CD4-positive, alpha-beta T cell treated with Interleukin-17A for 1 hour (primary cell): ENCODE measurements around the gene RACGAP1.

ENCODE experiments used
- DNase-seq: peaks from one replicate; pipeline ENCODE4 v3.0.0-alpha.2; 2020

The RACGAP1 gene

DNA sequence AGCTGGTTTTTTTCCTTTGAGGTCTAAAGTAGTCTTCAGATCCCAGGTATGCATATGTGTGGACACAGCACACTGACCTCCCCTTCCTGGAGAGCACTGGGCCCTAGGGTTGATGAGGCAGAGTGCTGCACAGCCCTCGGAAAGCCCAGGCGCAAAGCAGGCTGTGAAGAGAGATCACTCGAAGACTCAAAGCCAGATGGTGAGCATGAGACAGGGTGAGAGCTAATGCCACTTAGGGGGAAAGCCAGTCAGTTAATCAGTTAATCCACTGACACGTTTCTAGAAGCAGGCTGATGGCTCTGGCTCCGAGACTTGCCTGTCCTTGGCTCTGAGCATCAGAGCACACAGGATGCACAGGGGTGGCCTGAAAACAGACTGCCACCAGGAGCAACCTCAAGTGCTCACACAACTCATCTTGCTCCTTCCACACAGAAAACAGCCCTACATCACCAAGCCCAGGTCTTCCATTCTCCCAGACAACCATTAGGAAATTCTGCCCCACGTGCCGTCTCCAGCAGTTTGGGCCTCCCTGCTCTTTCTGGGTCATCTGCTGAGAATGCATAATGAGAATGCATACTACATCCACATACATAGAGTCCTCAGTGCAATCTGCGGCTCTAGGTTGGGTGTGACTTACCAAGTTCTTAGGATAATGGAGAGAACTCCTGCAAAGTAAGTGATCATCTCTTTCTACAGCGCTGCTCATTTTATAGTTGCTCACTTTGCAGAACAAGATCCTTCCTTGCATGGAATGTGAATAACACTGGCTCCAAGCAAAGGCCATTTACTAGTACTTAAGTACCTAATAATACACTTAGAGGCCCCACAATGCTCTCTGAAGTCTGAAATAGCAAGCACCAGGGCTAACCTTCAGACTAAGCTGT lies 40.6 kb downstream of the RACGAP1 start:
- no peak for DNase-seq

DNA sequence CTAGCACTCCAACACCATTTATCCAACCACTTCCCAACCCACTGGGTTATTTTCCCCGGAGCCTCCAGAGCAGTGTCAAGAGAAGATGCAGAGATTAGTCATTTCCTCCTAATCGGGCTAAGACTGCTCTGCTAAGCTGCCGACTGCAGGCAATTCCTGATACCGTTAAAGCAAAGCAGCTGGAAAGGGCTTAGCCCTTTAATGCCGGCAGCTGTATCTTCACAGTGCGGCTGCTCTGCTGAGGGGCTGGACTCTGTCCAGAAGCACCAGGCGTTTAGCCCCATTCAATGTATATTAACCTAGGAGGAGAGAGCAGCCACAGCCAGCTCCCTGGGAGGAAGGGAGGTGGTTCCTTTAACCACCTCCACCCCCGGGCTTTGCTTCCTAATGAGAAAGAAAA lies 41.4 kb downstream of the RACGAP1 start:
- no peak for DNase-seq

DNA sequence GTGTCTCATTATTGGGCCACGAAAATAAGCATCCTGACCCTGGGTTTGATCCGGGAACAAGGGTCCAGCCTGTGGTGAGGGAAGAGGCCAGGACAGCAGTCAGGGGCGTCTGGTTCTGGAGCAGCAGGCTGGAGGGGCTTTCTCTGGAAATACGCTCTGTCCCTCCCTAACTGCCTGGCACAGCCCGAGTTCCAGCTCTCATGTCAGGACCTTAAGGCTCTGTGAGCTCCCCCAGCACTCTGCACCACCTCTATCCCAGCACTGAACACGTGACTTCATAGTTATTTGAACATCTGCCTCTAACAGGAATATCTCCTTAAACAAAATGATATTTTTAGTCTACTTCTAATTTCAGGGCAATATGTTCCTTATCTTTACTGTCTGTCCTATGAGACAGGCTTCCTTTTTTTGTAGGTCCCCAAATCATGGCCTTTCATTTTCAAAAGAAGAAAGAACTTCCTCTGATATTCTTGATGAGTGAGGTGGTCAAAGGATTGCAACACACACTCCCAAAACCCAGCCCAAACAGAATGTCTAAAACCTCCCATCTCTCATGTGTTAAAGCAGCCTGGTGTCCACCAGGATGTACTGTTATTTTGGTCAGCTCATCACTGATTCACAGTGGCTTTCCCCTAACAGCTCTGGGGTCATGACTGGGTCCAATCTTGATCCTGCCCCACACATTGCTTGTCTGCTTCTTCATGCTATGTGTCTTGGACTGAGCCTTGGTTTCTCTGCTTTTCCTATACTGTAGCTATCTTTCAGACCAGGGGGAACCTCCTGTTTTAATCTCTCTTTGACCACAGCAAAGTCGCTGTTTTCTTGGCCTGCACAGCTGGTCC lies 42.8 kb downstream of the RACGAP1 start:
- DNase-seq = no peak

DNA sequence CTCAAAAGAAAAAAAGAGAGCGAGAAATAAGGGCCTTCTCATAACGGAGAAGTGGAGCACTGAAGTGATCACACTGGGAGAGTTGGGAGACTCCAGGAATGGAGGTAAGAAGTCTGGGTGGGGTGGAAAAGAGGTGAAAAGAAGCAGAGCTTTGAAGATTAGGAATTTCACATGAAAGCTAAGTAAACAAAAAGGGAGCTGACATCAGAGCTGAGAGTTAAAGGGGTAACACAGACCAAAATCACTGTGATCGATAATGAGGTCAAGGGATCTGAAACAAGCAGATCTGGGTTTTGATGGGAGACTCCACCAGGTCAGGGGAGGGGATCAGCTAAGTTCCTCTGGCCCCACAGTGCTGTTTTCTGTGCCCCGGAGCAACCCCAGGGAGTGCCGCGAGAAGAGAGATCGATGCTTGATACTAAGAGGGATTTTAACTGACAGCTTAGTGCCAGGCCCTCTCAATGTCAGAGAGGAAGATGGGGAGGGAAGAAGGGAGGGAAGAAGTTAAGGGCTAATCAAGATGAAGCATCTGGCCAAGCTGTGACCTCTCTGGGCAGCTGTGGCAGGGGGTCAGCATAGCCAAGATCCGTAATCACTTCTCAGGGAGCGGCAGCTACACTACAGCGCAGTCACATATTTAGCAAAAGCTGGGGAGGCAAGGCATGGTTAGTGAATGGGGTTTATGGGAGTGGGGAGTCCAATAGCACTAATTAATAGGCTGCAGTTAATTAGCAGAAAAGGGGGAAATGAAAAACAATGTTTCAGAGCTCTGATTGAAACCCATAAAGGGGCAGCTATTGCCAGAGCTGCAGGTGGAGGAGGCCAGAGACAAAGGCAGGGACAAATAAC lies 44.6 kb downstream of the RACGAP1 start:
- no peak for DNase-seq

DNA sequence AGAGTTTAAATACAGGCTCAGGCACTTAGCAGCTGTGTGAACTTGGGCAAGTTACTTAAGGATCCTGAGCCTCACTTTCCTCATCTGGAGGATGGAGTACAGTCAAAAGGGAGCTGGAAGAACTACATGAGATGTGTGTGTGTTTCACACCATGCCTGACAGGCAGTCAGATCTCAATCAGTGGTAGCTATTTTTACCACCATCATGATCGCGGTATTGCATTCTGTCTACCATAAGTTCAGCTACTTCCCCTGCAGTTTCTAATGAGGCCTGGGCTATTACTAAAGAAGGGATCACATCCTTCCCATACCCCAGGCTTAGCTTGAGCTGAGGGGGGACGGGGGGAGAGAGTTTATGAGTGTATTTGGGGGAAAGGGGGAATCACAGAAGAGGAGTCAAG lies 45.5 kb downstream of the RACGAP1 start:
- DNase-seq = no peak

DNA sequence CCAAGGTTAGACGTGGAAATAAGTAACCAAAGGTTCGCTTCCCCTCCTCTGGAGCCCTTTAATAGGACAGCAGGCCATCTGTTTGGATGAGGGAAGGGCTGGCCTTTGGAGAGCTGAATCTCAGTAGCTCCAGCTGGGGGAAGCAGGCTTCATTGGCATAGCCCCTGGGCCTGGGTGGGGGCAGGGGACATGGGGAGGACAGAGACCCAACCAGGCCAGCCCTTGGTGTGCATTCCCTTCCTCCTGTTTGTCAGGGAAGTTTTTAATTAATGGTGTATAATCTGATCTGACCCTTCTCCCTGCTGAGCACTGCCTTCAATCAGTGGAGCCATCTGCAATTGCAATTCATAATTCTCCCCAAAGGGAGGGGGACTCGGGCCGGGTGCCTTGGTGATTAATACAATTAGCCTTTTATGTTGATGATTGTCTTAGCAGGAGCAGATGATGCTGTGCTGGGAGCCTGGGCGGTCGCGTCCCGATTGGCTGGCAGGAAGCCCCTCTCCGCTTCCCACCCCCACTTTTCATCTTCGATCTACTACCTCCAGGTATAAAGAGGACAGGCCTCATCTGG lies 46.2 kb downstream of the RACGAP1 start:
- DNase-seq = no peak

DNA sequence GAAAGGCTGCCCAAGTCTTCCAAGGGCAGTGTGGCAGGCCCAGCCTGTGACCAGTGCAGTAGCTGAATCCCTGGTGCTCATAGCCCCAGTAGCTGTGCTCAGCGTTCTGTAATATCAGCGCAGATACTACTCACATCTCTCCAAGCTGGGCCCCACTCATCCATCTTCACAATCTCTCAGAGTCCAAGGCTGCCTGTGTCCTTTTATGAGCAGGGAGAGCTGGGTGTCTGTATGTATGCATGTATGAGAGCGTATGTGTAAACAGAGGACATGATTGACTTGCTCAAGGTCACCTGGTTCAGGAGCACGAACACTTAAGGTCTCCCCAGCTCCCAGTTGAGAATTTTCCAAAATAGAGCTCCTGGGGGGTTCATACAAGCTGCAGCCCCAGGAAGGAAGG lies 47.2 kb downstream of the RACGAP1 start:
- no peak for DNase-seq

DNA sequence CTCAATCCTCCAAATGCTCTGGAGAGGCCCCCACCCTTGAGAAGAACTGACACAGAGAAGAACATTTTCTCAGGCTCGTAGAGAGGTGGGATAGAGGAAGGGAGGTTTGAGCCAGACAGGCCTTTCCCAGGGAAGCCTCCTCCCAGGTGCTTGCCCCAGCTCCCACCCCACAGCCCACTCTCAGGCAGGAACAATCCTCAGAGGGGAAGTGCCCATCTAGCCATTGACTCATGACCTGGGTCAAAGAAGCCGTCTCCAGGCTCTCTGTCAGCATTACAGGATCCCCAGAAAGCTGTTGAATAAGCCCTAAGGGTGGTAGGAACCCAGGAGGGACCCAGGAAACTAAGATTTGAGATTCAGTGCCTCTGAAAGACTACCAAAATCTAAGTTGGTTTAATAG lies 48.7 kb downstream of the RACGAP1 start:
- no peak for DNase-seq

DNA sequence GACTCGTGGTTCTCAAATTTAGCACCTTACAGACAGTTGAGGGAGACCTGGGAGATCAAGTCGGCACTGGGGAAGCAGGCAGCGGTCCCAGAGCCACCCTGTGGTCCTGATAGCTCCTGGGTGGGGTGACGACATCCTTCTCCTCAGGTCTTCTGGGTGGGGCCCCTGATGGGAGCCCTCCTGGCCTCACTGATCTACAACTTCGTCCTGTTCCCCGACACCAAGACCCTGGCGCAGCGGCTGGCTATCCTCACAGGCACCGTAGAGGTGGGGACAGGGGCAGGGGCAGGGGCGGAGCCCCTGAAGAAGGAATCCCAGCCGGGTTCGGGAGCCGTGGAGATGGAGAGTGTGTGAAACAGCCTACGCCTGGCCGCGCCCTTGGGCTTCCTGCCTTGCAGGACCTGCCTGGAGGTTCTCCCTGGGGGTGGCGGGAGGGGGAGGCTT lies 50.0 kb downstream of the RACGAP1 start:
- no peak for DNase-seq

DNA sequence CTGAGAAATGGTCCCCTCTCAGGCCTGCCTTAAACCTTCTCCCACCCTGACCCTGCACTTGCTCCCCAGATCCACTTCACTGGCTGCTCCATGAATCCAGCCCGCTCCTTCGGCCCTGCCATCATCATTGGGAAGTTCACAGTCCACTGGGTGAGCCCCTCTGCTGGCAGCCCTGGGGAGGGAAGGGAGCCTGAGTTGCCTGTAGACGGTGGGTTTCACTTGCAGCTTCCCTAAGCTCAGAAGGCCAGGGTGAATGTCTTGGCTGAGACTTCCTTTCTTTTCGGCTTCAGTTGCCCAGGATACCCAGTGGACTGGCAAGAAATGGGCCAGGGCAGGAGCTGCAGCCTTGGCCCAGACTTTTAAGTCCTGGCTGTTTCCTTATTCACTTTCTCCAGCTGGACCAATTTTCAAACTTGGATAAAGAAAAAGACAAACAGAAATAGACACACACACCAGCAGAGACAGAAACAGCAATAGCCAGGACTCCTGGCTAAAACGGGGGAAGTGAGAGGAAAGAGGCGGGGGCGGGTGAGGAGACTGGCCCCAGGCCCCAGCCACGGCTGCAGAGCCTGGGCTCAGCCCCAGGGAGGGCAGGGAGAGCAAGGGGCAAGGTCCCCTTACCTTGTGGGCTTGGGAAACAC lies 50.5 kb downstream of the RACGAP1 start:
- no peak for DNase-seq

DNA sequence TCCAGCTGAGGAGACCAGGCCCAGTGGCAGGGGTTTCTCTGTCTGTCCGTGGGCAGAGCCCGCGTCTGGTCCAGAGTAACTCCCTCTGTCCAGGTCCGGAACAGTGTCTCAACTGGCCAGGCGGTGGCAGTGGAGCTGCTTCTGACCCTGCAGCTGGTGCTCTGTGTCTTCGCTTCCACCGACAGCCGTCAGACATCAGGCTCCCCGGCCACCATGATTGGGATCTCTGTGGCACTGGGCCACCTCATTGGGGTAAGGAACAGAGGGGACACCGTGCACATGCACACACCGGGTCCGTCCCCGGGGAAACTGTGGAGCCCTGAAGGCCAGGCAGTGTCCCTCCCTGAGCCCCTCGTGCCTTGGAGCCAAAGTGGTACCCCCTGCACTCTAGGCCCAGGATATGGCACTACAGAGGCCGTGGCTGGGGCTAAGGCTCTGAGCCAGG lies 51.0 kb downstream of the RACGAP1 start:
- DNase-seq = no peak

DNA sequence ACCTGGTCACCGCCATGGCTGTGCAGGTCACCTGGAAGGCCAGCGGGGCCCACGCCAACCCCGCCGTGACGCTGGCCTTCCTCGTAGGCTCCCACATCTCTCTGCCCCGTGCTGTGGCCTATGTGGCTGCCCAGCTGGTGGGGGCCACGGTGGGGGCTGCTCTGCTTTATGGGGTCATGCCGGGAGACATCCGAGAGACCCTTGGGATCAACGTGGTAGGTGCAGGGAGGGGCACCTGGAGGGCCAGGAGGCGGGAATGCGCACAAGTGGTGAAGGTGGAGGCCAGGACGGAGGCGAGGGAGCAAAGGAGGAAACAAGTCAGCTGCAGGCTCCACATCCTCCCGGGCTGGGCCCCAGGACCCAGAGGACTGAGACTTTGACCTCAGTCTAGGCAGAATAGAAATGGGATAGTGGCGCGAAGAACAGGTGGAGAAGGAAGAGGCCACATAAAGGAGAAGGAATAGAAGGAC lies 51.9 kb downstream of the RACGAP1 start:
- no peak for DNase-seq

DNA sequence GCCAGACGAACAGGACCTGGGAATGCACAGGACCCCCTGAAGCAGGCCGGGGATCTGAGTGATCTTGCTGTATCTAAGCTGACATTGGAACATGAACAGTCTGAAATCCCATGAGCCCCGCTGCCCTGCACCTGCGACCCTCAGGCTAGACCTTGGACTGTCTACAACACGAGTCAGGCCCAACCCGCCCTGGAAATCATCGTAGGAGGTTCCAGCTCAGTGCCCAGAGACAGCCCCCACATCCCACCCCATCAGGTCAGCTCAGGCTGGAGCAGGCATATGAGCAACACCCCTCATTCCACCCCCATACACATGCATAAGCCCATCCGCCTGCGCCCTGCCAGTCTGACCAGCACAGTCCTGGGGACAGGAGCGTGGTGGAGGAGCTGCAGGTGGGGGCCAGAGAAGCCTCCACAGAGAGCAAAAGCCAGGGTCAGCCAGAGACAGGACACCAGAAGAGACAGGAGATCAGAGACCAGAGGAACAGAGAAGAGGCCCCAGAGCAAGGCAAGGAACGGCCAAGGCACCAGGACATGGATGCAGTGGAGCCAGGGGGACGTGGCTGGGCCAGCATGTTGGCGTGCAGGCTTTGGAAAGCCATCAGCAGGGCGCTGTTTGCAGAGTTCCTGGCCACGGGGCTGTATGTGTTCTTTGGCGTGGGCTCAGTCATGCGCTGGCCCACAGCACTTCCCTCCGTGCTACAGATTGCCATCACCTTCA lies 52.5 kb downstream of the RACGAP1 start, which contains the start of gene AQP6:
Gene AQP6, plus strand, starts transcription at position 307 of the 720 bp plus-strand sequence. Its CDS starts 227 bp downstream, at position 534.
- DNase-seq = no peak

DNA sequence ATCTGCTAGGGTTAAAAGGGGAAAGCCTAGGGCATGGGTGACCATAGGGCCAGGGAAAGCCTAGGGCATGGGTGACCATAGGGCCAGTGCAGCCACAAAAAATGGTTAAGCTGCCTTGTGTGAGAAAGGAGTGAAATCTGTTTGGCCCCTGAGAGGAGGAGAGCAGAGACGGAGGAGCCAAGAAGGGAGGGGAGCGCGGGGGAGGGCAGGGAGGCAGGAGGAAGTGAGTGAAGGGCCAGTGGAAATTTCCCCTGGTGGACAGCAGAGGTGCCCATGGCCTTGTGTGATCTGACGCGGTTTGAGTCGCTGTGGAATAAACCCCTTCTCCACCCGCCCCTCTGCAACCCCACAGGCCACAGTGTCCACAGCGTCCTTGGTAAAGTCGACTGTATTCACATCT lies 53.2 kb downstream of the RACGAP1 start:
- DNase-seq = no peak

DNA sequence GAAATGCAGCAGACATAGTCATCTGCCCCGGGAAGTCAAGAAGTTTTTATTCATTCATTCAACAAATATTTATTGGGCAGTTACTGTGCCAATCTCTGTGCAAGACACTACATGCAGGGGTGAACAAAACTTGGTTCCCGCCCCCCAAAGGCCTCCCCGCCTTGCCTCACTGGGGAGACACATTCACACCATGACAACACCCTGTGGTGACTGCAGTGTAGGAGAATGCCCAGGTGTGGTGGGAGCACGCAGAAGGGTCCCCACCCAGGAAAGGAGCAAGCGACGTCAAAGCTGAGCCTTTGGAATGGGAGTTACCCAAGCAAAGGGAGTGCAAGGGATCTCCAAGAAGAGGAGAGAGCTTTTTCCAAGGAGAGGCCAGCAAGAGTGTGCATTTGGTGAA lies 54.2 kb downstream of the RACGAP1 start:
- DNase-seq = no peak

DNA sequence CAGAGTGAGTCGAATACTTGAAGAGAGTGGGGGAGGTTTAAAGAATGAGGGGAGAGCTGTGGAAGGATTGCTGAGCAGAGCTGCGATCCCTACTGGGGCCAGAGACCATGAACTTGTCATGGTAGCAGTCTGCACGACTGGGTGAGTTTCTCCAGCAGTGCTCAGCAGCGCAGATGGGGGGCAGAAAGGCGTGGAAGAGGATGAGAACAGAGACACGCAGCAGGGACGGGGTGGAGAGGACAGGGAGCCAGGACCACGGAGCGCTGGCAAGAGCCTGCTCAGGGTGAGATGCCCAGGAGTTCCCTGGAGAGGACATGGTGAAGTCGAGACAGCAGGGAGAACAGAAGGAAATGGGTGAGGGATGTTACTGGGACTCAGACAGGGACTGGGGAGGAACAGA lies 54.6 kb downstream of the RACGAP1 start:
- no peak for DNase-seq

DNA sequence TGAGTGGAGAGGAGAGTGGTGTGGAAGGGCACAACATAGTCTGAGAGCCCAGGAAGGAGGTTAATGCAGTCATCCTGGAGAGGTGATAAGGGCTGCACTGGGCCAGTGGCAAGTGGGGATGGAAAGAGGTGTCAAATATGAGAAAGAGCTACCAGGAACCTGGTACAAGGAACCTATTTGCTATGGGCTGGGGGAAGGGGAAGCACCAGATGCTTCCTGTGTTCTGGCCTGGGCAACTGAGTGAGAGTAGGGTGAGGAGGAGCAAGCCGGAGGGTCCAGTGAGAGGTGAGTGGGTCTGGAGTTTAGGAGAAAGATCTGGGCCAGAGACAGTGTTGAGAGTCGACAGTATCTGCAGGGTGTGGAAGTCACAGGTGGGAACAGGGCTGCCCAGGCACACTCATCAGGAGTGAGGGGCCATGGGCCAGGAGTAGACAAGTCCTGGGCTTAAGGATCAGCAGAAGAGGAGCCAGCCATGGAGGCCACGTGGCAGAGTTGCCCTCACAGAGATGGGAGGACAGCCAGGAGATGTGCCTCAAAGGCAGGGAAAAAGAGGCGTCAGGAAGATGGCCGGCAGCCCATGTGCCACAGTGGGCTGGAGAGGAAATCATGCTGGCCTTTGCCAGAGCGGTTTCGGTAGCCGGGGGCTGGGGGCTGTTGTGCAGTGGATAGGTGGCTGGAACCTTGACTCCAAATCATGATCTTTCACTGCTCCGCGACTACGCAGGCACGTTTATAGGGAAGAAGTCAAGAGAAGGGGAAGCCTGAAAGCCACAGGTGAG lies 55.5 kb downstream of the RACGAP1 start:
- DNase-seq = no peak

DNA sequence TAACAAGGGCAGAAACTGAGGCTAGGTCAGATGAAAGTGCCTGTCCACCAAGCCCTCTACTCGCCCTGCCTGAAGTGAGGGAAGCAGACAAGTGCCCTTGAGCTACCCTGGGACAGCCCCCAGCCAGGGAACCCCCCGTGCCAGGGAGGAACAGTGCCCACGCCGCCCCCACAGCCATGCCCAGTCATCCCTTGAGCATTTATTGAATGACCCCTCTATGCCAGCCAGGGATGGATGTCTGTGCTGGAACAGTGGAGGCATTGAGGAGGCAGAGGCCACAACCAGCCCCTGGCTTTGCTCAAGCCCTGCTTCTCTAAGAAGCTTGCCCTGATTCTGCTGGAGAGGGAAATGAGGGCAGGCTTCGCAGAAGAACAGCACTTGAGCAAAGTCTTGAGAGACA lies 56.3 kb downstream of the RACGAP1 start:
- no peak for DNase-seq

DNA sequence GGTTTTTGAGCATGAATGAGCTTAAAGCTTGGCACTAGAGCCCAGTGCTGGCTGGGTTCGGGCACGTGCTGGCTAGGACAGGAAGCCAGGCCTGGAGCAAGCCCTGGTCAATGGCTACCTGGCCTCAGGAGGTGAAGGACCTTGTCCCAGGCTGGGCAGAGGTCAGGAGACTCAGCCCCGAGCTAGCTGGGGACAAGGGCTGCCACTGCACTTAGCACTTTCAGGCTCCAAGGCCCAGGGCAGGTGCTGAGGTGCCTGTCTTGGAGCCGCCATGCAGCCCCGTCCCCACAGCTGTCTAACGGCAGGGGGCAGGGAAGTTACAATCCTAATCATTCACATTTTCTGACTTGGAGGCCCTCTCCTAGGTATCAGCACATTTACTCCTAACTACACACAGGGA lies 56.8 kb downstream of the RACGAP1 start:
- DNase-seq = no peak

DNA sequence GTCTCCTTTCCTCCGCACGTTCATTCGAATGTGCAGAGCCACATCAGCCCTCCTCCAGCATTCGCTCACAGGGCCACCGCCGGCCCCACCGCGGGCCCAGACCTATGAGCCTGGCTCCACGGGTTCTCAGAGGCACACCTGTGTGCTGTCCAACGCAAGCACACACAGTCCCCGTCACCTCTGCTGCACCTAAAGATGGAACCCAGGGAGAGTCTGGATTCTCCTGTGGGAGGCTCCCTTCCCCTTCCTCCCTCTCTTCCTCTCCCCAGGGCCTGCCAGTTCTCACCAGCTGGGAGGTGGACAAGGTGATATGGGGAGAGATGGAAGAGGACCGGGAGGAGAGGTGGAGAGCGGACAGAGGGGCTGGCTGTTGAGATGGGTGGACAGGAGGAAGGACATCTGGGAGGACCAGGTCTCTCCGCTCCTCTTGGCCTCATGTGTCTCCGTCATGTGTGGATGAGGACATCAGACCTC lies 57.5 kb downstream of the RACGAP1 start:
- no peak for DNase-seq
